Superior temporal gyrus (tissue), 1 donor: ENCODE data around the gene FLRT3.

ENCODE experiments used
- DNase-seq: peaks from one replicate; pipeline ENCODE4 v3.0.0-alpha.2; 2016; ENCODE audit errors: extremely low spot score

The FLRT3 gene

GRCh38 chr20:14337400-14338171 lies at the start of gene FLRT3:
Gene FLRT3, minus strand, starts transcription at chr20:14337612. Its CDS starts 10,106 bp downstream, at chr20:14327506.
- DNase-seq = peak; percentile 96

GRCh38 chr20:14386726-14387125 lies 49.3 kb upstream of the FLRT3 start:
- no peak for DNase-seq

- DNase-seq = no peak
Measured at GRCh38 chr20:14385176-14385740, 47.8 kb upstream of the FLRT3 start.

GRCh38 chr20:14384416-14385175 lies 47.2 kb upstream of the FLRT3 start:
- no peak for DNase-seq

- no peak for DNase-seq
Measured at GRCh38 chr20:14383335-14383734, 45.9 kb upstream of the FLRT3 start.

- no peak for DNase-seq
Measured at GRCh38 chr20:14378326-14378725, 40.9 kb upstream of the FLRT3 start.

- DNase-seq = no peak
Measured at GRCh38 chr20:14375416-14375985, 38.1 kb upstream of the FLRT3 start.

GRCh38 chr20:14374196-14374595 lies 36.8 kb upstream of the FLRT3 start:
- DNase-seq = no peak

GRCh38 chr20:14361509-14362345 lies 24.3 kb upstream of the FLRT3 start:
- DNase-seq = no peak

GRCh38 chr20:14360416-14360815 lies 23.0 kb upstream of the FLRT3 start:
- no peak for DNase-seq

- no peak for DNase-seq
Measured at GRCh38 chr20:14355791-14356190, 18.4 kb upstream of the FLRT3 start.

GRCh38 chr20:14344746-14345145 lies 7.3 kb upstream of the FLRT3 start:
- no peak for DNase-seq

- DNase-seq = no peak
Measured at GRCh38 chr20:14343491-14344065, 6.2 kb upstream of the FLRT3 start.

- no peak for DNase-seq
Measured at GRCh38 chr20:14342918-14343317, 5.5 kb upstream of the FLRT3 start.

- DNase-seq = no peak
Measured at GRCh38 chr20:14341801-14342200, 4.4 kb upstream of the FLRT3 start.

GRCh38 chr20:14336686-14337085 lies 726 bp downstream of the FLRT3 start:
- DNase-seq = peak; percentile 71

GRCh38 chr20:14335052-14335451 lies 2.4 kb downstream of the FLRT3 start:
- DNase-seq = peak; percentile 58

GRCh38 chr20:14334306-14334930 lies 3.0 kb downstream of the FLRT3 start:
- DNase-seq = peak; percentile 89

- peak; percentile 63 for DNase-seq
Measured at GRCh38 chr20:14333721-14334120, 3.7 kb downstream of the FLRT3 start.

- DNase-seq = no peak
Measured at GRCh38 chr20:14332866-14333265, 4.5 kb downstream of the FLRT3 start.

GRCh38 chr20:14331646-14332045 lies 5.8 kb downstream of the FLRT3 start:
- DNase-seq = no peak
